ENCODE data around the gene PAPPA2. TPM values are rescaled to one million over a fixed set of nuclear protein-coding genes. Genes with fewer than 3 reads are reported as not detected.

Gene PAPPA2
- total RNA-seq, 3 donors from 2014 or later = 1.2 to 3.9 (median 2.6) TPM

DNA sequence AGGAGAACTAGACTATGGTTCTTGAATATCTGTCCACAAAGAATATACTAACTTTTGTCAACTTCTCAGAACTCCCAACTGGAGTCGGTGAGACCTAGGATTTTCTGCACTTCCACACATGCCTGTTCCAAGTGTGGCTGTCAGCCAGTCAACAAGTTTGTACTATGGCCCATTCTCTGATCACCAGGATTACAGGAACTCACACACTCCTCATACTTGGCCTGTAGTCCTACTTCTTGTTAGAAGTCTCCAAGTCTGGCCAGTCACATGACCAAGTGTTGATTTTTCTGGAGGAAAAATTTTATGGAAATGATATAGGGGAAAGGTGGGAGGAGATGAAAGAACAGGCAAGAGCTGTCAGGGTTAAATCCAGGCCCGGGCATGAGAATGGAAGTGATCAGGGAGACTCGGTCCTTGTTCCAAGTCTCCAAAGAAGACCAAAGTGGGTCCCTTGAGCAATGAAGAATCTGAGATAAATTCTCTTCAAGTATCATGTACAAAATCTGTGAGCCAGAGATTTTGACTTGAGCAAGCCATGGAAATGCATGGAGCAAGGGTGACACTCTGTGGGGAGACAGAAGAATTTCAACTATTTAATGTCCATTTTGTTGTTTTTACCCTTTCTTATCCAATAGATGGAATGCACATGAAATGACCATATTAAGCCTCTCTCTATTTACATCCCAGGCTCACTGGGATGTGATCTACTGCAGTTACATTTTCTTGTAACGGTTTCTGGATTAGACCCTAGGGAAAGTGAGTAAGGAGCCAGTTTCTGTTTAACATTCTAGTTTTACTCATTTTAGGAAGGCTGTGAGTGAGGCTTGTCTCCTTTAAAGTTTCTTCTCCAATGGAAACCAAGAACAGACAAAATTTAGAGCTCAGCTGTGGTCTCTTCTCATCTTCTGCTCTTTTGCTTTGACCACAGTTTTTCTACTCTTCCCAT, 380.6 kb downstream of the PAPPA2 start:
- no peak for TF ChIP-seq POLR2AphosphoS5 (IDR thresholded peaks at IDR 0.05)
- TF ChIP-seq, protein P1, sequence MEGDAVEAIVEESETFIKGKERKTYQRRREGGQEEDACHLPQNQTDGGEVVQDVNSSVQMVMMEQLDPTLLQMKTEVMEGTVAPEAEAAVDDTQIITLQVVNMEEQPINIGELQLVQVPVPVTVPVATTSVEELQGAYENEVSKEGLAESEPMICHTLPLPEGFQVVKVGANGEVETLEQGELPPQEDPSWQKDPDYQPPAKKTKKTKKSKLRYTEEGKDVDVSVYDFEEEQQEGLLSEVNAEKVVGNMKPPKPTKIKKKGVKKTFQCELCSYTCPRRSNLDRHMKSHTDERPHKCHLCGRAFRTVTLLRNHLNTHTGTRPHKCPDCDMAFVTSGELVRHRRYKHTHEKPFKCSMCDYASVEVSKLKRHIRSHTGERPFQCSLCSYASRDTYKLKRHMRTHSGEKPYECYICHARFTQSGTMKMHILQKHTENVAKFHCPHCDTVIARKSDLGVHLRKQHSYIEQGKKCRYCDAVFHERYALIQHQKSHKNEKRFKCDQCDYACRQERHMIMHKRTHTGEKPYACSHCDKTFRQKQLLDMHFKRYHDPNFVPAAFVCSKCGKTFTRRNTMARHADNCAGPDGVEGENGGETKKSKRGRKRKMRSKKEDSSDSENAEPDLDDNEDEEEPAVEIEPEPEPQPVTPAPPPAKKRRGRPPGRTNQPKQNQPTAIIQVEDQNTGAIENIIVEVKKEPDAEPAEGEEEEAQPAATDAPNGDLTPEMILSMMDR (IDR thresholded peaks at IDR 0.05) = peak in 2 of 3 donors; percentile 46 to 85
- Histone ChIP-seq H3K36me3 (no peaks in the 10 kb centered on the region), H3K27me3 (no peaks in the 10 kb centered on the region), H3K9me3 (no peaks in the 10 kb centered on the region), H3K27ac (no peak overlapping the region), H3K4me3 (no peak overlapping the region), H3K4me1 (no peaks in the 10 kb centered on the region)
- no peak for DNase-seq (ENCODE audit: low spot score in 2 of 2)
- intact Hi-C loops (cut with DNase I; ENCODE audit: low total_unique reads) = no loop called here

DNA sequence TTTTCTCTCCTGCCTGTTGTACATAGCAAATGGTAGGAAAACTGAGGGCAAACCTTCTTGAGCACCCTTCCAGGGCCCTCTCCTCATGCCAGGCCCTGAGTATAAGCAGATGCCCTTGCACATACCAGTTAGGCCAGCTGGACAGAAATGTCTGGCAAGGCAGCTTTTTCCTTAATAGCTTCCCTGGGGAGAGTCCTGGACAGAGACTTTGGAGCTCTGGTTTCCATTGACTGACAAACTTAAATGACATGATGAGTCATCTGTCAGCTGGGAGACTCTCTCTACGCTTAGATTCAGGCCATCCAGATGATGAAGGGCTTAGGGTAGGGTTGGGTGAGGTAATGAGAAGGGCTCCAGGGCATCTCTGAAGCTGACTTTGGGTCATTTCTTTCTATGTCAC, 384.1 kb downstream of the PAPPA2 start:
- DNase-seq (ENCODE audit: low spot score in 2 of 2) = no peak
- H3K9me3 ChIP-seq = no peaks in the 10 kb centered on the region
- no peak overlapping the region for H3K4me3 ChIP-seq
- no peaks in the 10 kb centered on the region for H3K36me3 ChIP-seq
- no peak overlapping the region for H3K27ac ChIP-seq
- no peaks in the 10 kb centered on the region for H3K27me3 ChIP-seq
- intact Hi-C loops (cut with DNase I; ENCODE audit: low total_unique reads) = loop anchor here (5.0 kb wide), 1 partner anchor 1540 kb away; no protein-coding TSS in a partner anchor
- no peaks in the 10 kb centered on the region for H3K4me1 ChIP-seq
- TF ChIP-seq, protein P1 (IDR thresholded peaks at IDR 0.05) = no peak
- TF ChIP-seq POLR2A (IDR thresholded peaks at IDR 0.05) = no peak
- TF ChIP-seq POLR2AphosphoS5 (IDR thresholded peaks at IDR 0.05) = no peak

DNA sequence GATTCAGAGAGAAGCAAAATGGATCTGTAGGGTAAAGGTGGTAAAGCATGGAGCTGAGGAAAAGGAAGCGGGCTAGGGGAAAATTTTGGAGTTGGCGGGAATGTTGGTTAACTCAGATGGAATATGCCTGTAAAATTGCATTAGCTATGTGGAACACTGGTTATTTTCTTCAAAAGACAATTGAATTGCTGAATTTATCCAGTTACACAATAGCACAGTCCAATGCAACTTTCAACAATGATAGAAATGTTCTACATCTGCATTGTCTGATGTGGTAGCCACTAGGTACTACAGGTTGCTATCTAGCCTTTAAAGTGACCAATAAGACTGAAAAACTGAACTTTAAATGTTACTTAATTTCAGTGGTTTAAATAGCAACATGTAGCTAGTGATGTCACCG, 386.3 kb downstream of the PAPPA2 start:
- no peak overlapping the region for H3K27ac ChIP-seq
- no peak for TF ChIP-seq POLR2AphosphoS5 (IDR thresholded peaks at IDR 0.05)
- TF ChIP-seq, protein P1 (IDR thresholded peaks at IDR 0.05) = no peak
- no peak for TF ChIP-seq POLR2A (IDR thresholded peaks at IDR 0.05)
- H3K4me1 ChIP-seq = no peaks in the 10 kb centered on the region
- H3K4me3 ChIP-seq = no peak overlapping the region
- no peaks in the 10 kb centered on the region for H3K36me3 ChIP-seq
- no peak for DNase-seq (ENCODE audit: low spot score in 2 of 2)
- H3K27me3 ChIP-seq = no peaks in the 10 kb centered on the region
- no peaks in the 10 kb centered on the region for H3K9me3 ChIP-seq
- intact Hi-C loops (cut with DNase I; ENCODE audit: low total_unique reads) = loop anchor here (5.0 kb wide), 1 partner anchor 1542 kb away; no protein-coding TSS in a partner anchor

DNA sequence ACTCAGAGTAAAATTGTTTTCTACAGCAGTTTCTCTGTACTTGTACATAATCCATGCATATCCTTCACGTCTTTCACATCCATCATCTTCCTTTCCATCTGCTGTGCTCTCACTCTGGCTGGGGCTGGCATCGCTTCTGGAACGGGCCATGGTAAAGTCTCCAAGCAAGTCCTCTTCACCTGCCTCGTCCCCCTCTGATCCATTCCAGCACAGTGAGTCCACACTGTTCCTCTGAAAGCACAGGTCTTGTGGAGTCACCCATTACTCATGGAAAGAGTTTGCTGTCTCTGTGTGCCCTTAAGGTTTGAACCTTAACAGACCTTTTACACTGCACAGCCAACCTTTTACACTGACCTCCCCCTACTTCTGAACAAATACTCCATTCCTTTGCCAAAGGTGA, 387.9 kb downstream of the PAPPA2 start:
- H3K27me3 ChIP-seq = no peaks in the 10 kb centered on the region
- intact Hi-C loops (cut with DNase I; ENCODE audit: low total_unique reads) = no loop called here
- no peaks in the 10 kb centered on the region for H3K4me1 ChIP-seq
- no peak for DNase-seq (ENCODE audit: low spot score in 2 of 2)
- no peaks in the 10 kb centered on the region for H3K9me3 ChIP-seq
- no peak overlapping the region for H3K4me3 ChIP-seq
- H3K36me3 ChIP-seq = no peaks in the 10 kb centered on the region
- TF ChIP-seq, protein P1 (IDR thresholded peaks at IDR 0.05) = no peak
- no peak for TF ChIP-seq POLR2A (IDR thresholded peaks at IDR 0.05)
- TF ChIP-seq POLR2AphosphoS5 (IDR thresholded peaks at IDR 0.05) = no peak
- H3K27ac ChIP-seq = no peak overlapping the region

DNA sequence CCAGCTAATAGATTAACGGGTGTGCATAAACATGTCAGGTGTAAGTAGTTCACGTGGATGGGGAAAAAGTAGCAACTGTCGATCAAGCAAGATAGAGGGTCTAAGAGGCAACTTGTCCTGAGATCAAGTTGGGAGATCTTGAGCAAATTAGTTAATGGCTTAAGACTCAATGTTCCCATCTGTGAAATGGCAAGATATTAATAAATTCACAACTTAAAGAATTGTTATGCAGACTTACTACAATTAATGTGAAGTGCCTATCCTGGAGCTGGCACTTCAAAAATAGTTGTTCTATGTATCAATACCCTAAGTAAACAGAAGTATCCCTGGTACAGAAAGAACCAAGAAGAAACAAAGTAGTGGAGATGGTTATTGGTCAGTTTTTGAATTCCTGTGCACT, 389.1 kb downstream of the PAPPA2 start:
- Histone ChIP-seq H3K4me3 (no peak overlapping the region), H3K4me1 (no peaks in the 10 kb centered on the region), H3K36me3 (no peaks in the 10 kb centered on the region), H3K9me3 (no peaks in the 10 kb centered on the region), H3K27me3 (no peaks in the 10 kb centered on the region), H3K27ac (no peak overlapping the region)
- no peak for TF ChIP-seq POLR2A (IDR thresholded peaks at IDR 0.05)
- TF ChIP-seq POLR2AphosphoS5 (IDR thresholded peaks at IDR 0.05) = no peak
- TF ChIP-seq, protein P1 (IDR thresholded peaks at IDR 0.05) = no peak
- DNase-seq (ENCODE audit: low spot score in 2 of 2) = no peak
- intact Hi-C loops (cut with DNase I; ENCODE audit: low total_unique reads) = no loop called here

Data from breast epithelium (tissue), 4 donors.